PC-3 (cell line): Measurements from ENCODE around the gene FRK.

Experiments used
- CTCF ChIP-seq: fragments of 300-600 bp; sonication (generic); conservative IDR thresholded peaks from 2 replicates; pipeline ENCODE4 v1.5.1; 2017; ENCODE audit warnings: antibody characterized with exemption, low read depth, mild to moderate bottlenecking, low read length
- EZH2phosphoT487 ChIP-seq: fragments of 300-600 bp; sonication (generic); IDR thresholded peaks from 2 replicates; pipeline ENCODE4 v1.6.1; 2018; ENCODE audit warnings: mild to moderate bottlenecking, antibody characterized with exemption, low read length, borderline replicate concordance

GRCh38 chr6:115945306-115945705 is 115.4 kb downstream of the FRK start:
- TF ChIP-seq CTCF, result no peak
- no peak for TF ChIP-seq EZH2phosphoT487
